Urothelium cell line (cell line): ENCODE data around the gene TRMT44.

Source experiments
- DNase-seq: peaks from one replicate; pipeline ENCODE4 v3.0.0; 2011; ENCODE audit warnings: low spot score, mixed read lengths
- FAIRE-seq: peaks from 2 replicates; lab custom pipeline; 2011; peaks lifted over from hg19 to GRCh38; lab: Jason Lieb, UNC

The TRMT44 gene, protein sequence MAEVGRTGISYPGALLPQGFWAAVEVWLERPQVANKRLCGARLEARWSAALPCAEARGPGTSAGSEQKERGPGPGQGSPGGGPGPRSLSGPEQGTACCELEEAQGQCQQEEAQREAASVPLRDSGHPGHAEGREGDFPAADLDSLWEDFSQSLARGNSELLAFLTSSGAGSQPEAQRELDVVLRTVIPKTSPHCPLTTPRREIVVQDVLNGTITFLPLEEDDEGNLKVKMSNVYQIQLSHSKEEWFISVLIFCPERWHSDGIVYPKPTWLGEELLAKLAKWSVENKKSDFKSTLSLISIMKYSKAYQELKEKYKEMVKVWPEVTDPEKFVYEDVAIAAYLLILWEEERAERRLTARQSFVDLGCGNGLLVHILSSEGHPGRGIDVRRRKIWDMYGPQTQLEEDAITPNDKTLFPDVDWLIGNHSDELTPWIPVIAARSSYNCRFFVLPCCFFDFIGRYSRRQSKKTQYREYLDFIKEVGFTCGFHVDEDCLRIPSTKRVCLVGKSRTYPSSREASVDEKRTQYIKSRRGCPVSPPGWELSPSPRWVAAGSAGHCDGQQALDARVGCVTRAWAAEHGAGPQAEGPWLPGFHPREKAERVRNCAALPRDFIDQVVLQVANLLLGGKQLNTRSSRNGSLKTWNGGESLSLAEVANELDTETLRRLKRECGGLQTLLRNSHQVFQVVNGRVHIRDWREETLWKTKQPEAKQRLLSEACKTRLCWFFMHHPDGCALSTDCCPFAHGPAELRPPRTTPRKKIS

GRCh38 chr4:8440492-8441311 is at the start of gene TRMT44, which contains the start of gene ACOX3:
Gene TRMT44 (plus strand): TSS chr4:8440777. CDS start chr4:8440823, 46 bp downstream.
Gene ACOX3 (minus strand): TSS chr4:8440723. CDS start chr4:8416521, 24,202 bp downstream.
- peak; percentile 55 for FAIRE-seq
- DNase-seq = peak; percentile 88

DNA sequence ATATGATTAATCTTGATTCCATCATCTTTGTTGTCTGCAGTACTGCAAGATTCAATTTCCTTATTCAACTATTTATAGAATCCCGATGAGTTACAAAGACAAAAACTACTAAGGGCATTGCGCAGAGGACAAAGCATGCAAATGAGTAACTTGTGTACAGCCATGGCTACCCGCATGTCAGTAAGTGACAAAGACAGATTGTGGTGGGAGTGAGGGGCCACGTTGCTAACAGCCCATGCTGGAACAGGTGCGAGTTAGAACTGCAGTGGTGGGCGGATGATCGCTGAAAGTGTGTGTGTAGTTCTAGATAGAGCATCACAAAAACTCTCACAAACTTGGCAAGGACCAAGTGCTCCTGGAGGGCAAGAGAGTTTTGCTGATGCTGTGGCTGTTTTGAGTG is 49.5 kb upstream of the TRMT44 start:
- FAIRE-seq (no peak), DNase-seq (no peak)

- FAIRE-seq = no peak
- peak; percentile 15 for DNase-seq
Observed at GRCh38 chr4:8391972-8392371, 48.6 kb upstream of the TRMT44 start.

- FAIRE-seq (no peak), DNase-seq (no peak)
Observed at GRCh38 chr4:8392591-8393190, 47.9 kb upstream of the TRMT44 start.

GRCh38 chr4:8393593-8394038 is 47.0 kb upstream of the TRMT44 start:
- DNase-seq = peak; percentile 76

GRCh38 chr4:8394061-8394519 is 46.5 kb upstream of the TRMT44 start:
- DNase-seq (no peak), FAIRE-seq (no peak)

More at GRCh38 chr4:8393593-8394038, 47.0 kb upstream of the TRMT44 start:
- no peak for FAIRE-seq

- FAIRE-seq (no peak), DNase-seq (no peak)
Observed at GRCh38 chr4:8394806-8395205, 45.8 kb upstream of the TRMT44 start.

DNA sequence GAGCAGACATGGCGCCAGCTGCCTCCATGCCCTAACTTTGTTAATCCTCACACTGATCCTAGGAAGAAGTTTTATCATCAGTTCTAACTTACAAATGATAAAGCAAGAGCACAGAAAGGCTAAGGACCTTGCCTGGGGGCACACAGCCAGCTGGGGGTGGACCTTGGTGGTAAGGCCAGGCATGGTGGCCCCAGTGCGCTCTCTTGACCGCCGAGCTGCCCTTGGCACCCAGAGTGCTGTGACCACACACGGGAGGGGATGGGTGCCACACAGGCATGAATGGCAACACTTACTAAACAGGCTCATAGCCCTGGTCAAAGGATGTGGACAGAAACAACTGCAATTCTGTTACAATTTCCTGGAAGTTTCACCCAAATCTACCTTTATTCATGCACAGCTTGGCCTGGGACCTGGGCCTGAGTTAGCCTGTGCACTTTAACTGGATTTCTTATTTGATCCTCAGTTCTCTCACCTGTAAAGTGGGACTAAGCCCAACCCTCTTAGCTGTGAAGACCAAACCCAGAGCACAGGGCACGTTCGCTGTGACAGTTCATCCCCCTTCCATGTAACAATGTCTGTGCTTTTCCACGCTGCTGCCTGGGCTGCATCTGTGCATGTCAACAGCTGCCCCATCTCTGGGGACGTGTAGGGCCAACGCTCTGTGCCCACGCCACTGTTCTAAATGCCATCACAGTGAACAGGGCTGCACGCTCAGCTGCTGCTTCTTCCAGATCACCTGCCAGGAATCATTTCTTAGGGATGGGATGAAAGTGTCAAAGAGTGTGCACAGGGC is 44.9 kb upstream of the TRMT44 start:
- FAIRE-seq = no peak
- DNase-seq = no peak

GRCh38 chr4:8396762-8397406 is 43.7 kb upstream of the TRMT44 start:
- DNase-seq (no peak), FAIRE-seq (no peak)

- no peak for DNase-seq
- no peak for FAIRE-seq
Observed at GRCh38 chr4:8398347-8398746, 42.2 kb upstream of the TRMT44 start.

DNA sequence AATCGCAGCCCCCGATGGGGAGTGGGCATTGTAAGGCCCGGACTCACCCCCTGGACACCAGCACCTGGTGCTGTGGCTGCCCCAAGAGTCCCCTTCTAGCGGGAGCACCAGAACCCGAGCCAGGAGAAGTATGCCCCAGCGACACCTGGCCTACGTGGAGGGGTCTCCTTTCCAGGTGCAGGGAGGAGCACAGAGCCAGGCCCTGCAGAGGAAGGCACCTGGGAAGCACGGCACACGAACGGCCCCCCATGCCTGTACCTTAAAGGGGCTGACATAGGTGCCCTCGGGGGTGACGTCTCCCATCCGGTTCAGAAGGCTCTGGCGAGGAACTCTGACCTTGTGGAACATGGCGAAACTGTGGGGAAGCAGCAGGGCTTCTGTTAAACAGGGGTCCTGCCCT is 41.3 kb upstream of the TRMT44 start:
- FAIRE-seq (no peak), DNase-seq (no peak)

GRCh38 chr4:8400632-8401325 is 39.8 kb upstream of the TRMT44 start:
- FAIRE-seq (no peak), DNase-seq (no peak)

GRCh38 chr4:8401665-8402064 is 38.9 kb upstream of the TRMT44 start:
- DNase-seq (no peak), FAIRE-seq (no peak)

DNA sequence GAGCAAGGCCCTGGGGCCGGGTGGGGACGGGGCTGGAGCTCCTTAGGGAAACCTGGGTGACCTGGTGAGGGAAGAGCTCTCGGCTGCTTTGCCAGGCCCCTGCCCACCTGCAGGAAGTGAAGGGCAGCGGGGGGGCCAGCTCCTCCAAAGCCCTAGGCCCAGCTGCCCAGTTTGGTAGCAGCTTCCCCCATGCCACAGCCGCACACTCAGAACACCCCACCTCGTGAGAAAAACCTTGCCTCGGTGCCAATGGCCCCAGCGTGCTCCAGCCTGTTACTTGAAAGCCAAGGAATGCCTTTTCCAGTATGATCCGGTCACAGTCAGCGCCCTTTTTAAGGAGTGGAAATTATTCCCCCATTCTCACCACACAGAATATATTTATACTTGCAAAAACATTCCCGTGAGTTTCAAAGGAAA is 38.4 kb upstream of the TRMT44 start:
- no peak for FAIRE-seq

DNA sequence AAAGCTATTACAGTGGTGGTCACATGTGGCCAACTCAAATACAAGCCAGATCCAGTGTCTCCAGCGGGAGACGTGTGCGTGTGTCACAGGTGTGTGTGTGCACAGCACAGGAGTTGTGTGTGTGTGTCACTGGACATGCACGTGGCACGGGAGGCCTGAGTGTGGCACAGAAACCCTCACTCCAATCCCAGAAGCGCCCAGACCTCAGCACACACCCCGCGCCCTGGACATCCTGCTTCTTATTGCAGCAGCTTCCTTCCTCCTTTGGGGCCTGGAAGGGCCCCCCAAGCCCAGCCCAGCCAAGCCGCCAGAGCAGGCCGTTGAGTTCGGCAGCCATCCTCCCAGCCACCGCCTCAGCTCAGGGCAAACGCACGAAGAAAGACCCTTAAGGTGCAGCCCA is 37.9 kb upstream of the TRMT44 start:
- FAIRE-seq (no peak), DNase-seq (no peak)

More for the DNA sequence above, 38.4 kb upstream of the TRMT44 start:
- DNase-seq = no peak

DNA sequence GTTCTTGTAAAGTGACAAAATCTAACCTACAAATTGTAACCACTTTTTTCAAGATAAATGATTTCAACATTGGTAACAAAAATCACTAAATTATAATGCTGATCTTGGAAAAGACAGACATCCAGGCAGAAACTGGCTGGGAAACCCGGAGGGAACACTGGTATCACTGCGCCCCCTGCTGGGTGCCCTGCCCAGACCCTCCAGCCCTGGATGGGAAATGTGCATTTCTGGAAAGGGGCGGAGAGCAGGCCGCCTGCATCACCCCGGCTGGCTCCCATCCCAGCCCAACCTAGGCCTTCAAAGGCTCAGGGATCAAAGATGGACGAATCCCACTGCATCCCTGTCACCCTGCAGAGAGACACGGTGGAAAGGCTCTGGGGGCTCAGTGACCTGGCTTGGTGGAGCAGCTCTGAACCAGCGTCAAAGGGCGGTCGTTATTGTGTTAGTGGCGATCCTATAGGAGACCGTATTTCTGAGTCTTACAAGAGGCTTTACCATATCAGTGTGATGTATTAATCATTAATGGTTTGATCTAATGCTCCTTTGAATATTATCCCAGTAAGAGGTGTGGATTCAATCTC is 37.3 kb upstream of the TRMT44 start:
- DNase-seq (peak; percentile 81), FAIRE-seq (no peak)

GRCh38 chr4:8403976-8404375 is 36.6 kb upstream of the TRMT44 start:
- no peak for FAIRE-seq
- no peak for DNase-seq
